SHP77 treated with DMSO at 0.1 percent for 48 hours (cell line): ENCODE results near the gene FOXP4.

Source experiments
- DNase-seq: peaks from one replicate; lab custom pipeline; 2025; lab: John Stamatoyannopoulos, UW

Gene FOXP4

DNA sequence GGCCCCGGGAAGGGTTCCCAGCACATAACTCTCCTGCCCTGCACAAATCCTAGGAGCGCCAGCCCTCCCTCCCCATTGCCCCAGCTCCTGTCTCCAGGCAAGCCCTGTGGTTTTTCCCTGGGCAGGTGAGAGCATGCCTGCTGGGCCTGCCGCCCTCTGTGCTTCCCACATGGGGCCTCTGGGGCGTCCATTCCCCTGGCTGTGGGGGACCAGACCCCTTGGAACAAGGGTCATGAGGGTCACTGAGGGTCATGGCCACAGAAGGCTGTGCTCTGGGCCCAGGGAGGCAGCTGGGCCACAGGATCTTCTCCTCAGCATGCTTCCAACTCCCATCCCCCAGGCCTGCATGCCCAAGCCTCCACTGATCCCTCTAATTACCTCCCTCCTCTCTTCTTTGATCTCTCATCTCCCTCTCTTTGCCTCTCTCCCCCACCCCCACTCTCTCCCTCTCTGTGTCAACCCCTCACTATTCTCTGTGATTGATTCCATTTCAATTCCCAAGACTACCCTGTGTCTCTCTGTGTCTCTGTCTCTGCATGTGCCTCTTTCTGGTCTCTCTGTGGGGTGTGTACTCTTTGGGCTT is 98.2 kb downstream of the FOXP4 start:
- DNase-seq = no peak

DNA sequence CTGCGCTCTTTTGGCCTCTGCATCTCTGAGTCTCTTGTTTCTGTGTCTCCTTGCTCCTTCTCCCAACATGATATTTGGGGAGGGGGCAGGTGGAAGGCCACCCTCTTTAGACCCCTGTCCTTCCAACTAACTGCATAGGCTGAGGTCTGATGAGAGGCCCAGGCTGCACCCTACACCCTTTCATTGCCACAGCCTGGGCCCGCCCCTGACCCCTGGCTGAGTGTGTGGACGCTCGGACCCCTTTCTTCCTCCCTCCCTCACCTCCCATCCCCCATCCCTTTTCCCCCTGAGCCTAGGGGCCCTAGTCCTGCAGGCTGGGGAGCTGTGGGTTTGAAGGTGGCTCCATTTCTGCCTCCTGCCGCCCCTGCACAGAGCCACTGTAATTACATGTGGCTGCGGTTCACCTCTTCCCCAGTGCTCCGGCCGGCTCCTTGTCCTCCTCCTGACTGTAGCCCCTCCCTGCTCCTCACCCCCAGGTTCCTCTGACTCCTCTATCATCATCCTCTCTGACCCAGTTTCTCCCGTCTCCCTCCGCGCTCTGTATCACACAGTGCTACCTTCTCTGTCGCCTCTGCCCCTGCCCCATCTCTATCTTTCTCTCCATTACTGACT is 98.9 kb downstream of the FOXP4 start:
- no peak for DNase-seq

DNA sequence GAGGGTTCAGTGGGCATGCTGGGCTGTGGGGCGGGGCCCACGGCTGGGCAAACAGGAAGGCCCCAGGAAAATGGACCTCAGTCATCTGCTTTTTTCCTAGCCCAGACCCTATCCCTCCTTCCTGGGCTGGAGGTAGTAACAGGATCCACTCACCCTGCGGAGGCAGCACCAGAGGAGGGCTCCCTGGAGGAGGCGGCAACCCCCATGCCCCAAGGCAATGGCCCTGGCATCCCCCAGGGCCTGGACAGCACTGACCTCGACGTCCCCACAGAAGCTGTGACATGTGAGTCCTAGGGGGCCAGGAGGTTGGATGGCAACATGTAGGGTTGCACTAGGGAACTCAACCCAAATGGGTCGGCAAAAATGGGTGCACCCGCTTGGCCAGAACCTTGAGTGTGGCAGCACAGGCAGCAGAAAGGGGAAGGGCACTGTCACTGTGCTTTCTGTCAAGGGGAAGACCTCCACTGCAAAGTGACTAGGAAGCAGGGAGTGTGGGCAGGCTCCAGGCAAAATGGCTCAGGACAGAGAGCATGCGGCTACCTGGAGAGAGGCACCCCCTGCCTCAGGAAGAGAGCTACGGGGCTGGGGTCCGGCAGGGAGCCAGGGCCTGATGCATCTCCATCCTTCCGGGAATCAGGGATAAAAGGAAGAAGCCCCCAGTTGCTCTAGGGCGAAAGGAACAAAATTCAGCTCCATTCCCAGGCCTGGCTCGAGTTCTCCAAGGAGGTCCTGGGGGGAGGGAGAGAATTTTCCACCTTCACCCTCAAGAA is 100.0 kb downstream of the FOXP4 start:
- no peak for DNase-seq

DNA sequence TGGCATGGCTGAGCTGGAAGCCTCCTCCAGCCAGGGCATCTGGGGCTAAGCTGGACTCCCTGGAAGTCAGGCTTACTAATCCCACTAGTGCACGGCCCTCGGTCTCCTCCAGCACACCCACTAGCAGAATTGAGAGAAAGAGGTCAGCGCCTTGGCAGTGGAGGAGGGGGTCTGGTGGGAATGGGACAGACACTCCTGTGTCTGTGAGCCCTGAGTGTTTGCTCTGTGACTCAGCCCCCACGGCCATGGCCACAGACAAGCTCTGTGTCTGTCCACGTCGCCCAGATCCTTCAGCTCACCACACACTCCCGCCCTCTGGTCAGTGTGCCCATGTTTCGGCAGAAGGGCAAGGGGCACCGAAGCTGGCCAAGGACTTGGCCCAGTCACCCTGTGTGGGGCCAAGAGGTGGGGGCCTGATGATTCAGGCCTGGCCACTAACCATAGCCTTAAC is 100.9 kb downstream of the FOXP4 start:
- DNase-seq = no peak

DNA sequence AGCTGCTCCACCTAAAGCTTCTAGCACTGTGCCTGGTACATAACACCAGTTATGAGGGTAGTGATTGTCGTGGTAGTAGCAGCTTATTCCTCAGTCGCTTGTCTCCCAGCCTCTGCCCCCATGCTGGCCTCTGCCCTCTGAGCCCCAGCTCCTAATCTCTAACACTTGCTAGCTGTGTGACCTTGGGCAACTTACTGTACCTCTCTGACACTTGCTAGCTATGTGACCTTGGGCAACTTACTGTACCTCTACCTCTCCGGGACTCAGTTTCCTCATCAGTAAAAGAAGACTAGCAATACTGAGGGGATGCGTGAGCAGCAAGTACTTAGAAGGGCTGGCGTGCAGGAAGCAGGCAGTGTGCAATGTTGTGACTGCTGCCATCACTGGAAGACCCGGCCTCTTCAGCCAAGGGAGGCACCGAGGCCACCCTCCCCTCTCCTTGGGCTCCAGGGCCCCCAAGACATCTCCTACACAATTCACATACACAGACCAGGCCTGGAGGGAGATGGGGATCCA is 101.9 kb downstream of the FOXP4 start:
- no peak for DNase-seq

DNA sequence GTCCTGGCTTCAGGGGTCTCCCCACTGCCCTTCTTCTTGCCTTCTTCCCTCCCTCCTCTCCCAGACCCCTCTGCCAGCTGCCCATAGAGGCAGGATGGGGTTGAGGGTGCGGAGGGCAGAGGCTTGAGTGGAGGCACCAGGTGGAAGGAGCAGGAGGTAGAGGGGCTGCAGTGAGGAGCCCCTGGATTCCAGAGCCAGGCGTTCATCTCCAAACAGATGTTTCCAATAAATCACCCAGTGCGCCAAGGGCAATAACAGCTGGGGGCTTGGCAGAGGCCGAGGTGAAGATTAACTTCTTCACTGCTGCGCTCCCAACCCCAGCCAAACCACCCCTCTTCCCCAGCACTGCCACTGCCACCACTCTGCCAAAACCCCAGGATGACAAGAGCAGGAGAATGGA is 102.7 kb downstream of the FOXP4 start:
- no peak for DNase-seq

DNA sequence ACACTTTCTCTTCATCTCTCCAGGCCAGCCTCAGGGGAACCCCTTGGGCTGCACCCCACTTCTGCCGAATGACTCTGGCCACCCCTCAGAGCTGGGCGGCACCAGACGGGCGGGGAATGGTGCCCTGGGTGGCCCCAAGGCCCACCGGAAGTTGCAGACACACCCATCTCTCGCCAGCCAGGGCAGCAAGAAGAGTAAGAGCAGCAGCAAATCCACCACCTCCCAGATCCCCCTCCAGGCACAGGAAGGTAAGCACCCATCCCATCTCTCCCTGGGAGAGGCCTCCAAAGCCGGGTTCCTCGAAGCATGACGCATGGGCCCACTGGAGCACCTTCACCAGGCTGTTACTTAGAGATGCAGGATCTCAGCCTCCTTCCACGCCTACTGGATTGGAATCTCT is 103.4 kb downstream of the FOXP4 start:
- DNase-seq = no peak

DNA sequence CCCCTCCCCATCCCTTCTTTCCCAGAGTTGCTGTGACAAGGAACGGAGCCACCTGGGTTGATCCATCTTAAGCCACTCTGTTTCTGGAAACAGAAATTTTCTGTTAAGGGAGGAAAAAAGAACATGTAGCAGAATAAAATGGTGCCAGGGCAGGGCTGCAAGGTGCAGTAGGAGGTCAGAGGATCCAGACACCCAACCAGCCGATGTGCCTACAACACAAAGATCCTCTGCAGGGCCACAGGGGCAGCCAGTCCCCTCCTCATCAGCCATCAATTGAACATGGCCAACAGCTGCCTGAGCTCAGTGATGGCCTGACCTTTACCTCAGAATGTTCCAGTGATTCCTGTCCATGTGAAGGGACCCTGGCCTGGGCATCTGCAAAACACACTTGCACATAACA is 103.9 kb downstream of the FOXP4 start:
- DNase-seq = no peak

DNA sequence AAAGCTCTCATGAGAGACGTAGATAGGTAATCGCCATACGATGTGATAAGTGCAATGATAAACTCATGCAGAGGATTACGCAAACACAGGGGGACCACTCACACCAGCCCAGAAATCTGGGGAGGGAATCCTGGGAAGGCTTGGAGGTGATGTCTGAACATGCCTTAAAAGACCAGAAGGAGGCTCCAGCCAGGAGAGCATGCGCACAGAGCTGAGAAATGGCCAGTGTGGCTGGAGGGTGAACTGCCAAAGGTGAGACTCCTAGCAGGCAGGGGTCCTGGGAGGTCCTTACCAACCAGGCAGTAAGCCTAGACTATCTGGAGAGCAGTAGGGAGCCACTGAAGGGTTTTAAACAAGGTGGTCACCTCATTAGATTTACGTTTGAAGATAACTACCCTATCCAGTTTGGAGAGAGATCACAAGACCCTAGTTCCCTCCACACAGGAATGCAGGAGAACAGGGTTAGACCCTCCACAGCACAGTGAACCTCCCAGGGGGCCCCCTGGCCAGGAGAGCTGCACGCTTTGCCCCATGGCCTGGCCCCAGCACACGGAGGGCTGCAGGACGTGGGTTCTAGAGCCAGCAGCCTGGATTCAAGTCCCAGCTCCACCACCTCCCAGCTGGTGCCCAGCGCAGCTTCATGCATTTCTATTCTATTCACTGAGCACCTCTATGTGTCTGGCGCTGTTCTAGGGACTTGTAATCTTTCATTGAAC is 105.2 kb downstream of the FOXP4 start:
- DNase-seq = no peak
